ENCODE results near the gene PRPF40B. TPM values are rescaled to one million over a fixed set of nuclear protein-coding genes. Genes with fewer than 3 reads are reported as not detected.
A peak's percentile ranks its signal among the peaks of the same experiment; 100 is the strongest.

The PRPF40B gene
- total RNA-seq (10 to 100 TPM; 49.2 to 66.7 TPM), polyA plus RNA-seq (ENCODE audit: insufficient read depth, low read depth, low replicate concordance) (66.8 TPM)
- long read RNA-seq, donor 1 = 0 reads
- long read RNA-seq, donor 2, partial matches to known transcripts = 6 of 6 reads
- long read RNA-seq, donor 2, other reads (novel, unspliced or antisense) = 0 of 6 reads

DNA sequence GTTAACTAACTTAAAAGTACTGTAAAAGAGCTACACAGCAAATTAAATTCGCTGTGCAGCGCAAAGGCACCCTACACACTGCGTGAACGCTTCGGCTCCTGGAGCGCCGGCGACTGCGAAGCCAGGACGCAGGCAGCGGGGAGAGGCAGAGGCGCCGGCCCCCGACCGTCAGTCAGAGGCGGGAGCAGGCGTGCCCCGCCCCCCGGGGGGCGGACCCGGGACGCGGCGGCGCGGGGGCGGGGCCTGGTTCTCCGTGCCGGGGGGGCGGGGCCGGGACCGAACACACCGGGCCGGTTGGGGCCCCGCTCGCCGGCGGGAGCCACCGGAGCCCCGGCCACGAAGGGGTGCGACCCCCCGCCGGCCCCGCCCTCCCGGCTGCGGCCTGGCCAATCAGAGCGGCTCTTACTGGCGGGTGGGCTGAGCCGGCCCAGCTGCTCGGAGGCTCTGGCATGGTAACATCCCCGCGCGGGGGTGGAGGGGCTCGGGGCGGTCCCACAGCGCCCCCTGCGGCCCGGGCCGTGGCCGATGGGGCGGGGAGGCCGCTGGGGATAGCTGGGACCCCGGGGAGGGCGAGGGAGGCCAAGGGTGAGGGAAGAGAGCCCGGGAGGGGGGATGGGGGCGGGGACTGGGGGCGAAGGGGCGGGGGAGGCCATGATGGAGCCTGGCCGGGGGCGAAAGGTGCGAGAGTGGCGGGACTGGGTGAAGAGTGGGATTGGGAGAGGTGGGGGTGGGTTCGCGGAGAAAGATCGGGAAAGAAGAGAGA lies at the start of gene PRPF40B:
Gene PRPF40B (plus strand): TSS at position 420 of the 763 bp plus-strand sequence. CDS start 30 bp downstream, at position 450.
- intact Hi-C loops (cut with DNase I; ENCODE audit: low total_unique reads) = no loop called here
- H3K4me1 ChIP-seq = peaks cover 11% of the 10 kb centered on the region
- no peaks in the 10 kb centered on the region for H3K9me3 ChIP-seq
- no peaks in the 10 kb centered on the region for H3K36me3 ChIP-seq (ENCODE audit: low read depth, missing control alignments)
- H3K4me3 ChIP-seq = peak within 1 kb of the TSS; percentile 67 to 70
- no peaks in the 10 kb centered on the region for H3K27me3 ChIP-seq
- WGBS, 2 donors = 1 to 2% methylated on average over 33 to 73 of the region's 76 CpGs
- TF ChIP-seq, protein P1, sequence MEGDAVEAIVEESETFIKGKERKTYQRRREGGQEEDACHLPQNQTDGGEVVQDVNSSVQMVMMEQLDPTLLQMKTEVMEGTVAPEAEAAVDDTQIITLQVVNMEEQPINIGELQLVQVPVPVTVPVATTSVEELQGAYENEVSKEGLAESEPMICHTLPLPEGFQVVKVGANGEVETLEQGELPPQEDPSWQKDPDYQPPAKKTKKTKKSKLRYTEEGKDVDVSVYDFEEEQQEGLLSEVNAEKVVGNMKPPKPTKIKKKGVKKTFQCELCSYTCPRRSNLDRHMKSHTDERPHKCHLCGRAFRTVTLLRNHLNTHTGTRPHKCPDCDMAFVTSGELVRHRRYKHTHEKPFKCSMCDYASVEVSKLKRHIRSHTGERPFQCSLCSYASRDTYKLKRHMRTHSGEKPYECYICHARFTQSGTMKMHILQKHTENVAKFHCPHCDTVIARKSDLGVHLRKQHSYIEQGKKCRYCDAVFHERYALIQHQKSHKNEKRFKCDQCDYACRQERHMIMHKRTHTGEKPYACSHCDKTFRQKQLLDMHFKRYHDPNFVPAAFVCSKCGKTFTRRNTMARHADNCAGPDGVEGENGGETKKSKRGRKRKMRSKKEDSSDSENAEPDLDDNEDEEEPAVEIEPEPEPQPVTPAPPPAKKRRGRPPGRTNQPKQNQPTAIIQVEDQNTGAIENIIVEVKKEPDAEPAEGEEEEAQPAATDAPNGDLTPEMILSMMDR (IDR thresholded peaks at IDR 0.05) = peak; percentile 13 to 63 (median 54)
- peak; percentile 46 for TF ChIP-seq POLR2A (IDR thresholded peaks at IDR 0.05)
- H3K27ac ChIP-seq = peak within 1 kb of the TSS; percentile 67 to 89
- DNase-seq = peak; percentile 91

DNA sequence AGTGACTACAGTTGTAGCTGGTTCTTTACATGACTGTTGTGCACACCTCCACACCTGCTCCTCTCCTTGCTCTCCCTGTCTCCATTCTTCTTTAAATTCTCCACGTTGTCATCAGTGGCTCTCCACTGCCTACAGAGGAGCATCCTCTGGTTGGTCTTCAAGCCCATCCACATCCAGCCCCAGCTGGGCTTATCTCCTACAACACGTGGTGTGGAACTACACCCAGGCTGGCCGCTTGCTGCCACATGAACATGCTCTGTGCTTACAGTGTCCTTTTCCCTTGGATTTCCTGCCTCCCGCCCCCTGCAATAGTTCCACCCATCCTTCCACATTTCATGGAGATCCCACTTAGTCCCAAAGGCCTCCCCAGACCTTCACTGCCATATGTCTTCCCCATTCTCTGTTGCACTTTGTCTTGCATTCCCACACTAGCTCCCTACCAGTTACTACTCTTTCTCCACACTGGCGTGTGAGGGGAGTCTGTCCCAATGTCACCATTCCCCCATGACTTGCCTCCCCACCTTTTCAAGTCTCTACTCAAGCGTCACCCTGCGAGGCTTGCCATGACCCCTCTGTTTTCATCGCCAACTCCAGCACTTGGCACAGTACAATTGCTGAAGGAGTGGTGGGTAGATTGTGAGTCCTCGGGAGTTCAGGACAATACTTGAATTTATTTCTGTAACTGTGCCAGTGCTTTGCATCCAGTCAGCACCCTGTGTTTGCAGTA lies 45.6 kb upstream of the PRPF40B start:
- TF ChIP-seq, protein P1 (IDR thresholded peaks at IDR 0.05) = no peak
- no peak for TF ChIP-seq POLR2A (IDR thresholded peaks at IDR 0.05)
- Histone ChIP-seq H3K4me1 (peaks cover 15% of the 10 kb centered on the region), H3K36me3 (ENCODE audit: low read depth, missing control alignments) (no peaks in the 10 kb centered on the region), H3K9me3 (no peaks in the 10 kb centered on the region), H3K27ac (no peak overlapping the region), H3K4me3 (no peak overlapping the region), H3K27me3 (no peaks in the 10 kb centered on the region)
- WGBS, 2 donors = 74 to 82% methylated on average over 9 of the region's 9 CpGs
- intact Hi-C loops (cut with DNase I; ENCODE audit: low total_unique reads) = no loop called here
- DNase-seq = no peak

DNA sequence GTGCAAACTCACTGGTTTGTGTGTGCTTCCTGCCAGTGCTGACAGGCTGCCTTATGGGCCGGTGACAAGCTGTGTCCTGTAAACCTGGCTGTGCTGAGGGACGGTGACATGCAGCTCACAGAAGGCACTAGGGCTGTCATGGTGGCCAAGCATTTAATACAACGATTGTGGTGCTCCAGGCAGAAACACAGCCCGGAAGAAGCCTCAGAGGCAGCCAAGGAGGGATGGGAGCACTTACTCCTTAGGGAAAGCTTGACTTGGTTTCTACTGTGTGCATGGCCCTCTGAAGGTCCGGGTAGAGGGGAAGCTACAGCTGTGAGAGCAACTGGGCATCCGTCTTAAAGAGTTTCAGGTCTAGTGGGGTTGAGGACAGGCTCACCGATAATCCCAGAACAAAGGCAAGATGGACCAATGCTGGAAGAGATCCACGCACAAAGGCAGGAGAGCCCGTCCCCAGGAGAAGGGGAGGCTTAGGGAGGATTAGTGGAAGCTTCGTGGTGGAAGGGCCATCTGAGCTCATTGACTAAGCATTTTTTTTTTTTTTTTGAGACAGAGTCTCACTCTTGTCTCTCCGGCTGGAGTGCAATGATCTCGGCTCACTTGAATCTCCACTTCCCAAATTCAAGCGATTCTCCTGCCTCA lies 44.8 kb upstream of the PRPF40B start:
- Histone ChIP-seq H3K4me1 (peaks cover 20% of the 10 kb centered on the region), H3K4me3 (no peak overlapping the region), H3K27ac (no peak overlapping the region), H3K27me3 (no peaks in the 10 kb centered on the region), H3K36me3 (ENCODE audit: low read depth, missing control alignments) (no peaks in the 10 kb centered on the region), H3K9me3 (no peaks in the 10 kb centered on the region)
- intact Hi-C loops (cut with DNase I; ENCODE audit: low total_unique reads) = no loop called here
- TF ChIP-seq, protein P1 (IDR thresholded peaks at IDR 0.05) = no peak
- no peak for TF ChIP-seq POLR2A (IDR thresholded peaks at IDR 0.05)
- DNase-seq = no peak
- WGBS, 2 donors = 81 to 86% methylated on average over 11 to 13 of the region's 13 CpGs

DNA sequence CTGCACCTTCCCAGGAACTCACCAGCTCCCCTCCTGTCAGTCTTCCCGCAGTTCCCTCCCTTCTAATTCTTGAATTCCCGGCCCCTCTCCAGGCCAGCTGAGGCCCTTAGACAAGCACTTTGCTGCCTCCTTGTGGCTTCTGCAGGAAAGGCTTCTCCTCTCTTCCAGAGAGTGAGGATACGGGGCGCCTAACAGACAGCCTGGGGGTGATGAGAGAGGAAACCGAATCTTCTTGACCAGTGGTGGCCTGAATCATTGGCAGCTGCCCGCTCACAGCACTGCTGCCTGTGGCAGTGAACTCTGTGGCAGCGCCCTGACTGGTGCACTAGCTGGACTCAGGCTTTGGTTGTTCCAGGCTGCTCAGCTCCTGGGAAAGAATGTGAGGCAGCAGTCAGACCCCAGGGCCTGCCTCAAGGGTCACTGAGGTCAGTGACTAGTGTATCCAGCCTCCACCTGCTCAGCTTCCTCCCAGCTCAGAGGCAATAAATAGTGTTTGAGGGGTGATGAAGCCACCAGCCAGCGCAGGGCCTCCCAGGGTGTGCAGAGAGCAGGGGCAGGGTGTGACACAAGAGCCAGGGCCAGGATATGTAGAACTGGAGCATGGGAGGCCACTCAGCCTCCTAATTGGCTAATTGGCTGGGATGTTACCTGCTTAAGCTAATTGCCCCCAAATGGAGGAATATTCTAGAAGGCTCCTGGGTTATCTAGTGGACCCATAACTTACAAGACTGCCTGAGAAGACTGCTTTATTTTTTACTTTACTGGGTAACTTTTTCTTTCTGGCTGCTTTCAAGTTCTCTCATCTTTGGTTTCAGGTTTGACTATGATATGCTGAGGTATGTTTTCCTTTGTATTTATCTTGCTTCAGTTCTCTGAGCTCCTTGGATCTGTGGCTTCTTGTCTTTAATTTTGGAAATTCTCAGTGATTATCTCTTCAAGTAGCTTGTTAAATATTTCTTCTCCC lies 42.5 kb upstream of the PRPF40B start:
- intact Hi-C loops (cut with DNase I; ENCODE audit: low total_unique reads) = no loop called here
- DNase-seq = peak; percentile 86
- H3K27me3 ChIP-seq = no peaks in the 10 kb centered on the region
- H3K27ac ChIP-seq = no peak overlapping the region
- TF ChIP-seq POLR2A (IDR thresholded peaks at IDR 0.05) = no peak
- TF ChIP-seq, protein P1 (IDR thresholded peaks at IDR 0.05) = peak in 2 of 3 experiments; percentile 52 to 60
- WGBS, 2 donors = 52 to 63% methylated on average over 7 to 8 of the region's 8 CpGs
- H3K4me3 ChIP-seq = no peak overlapping the region
- no peaks in the 10 kb centered on the region for H3K9me3 ChIP-seq
- no peaks in the 10 kb centered on the region for H3K36me3 ChIP-seq (ENCODE audit: low read depth, missing control alignments)
- H3K4me1 ChIP-seq = peaks cover 27% of the 10 kb centered on the region

Data from testis (tissue), 5 donors.